Measurements from ENCODE around the gene RAET1G.
"Not testable (repeated sequence)": the region's sequence is repeated elsewhere in the genome, so short reads cannot be mapped to it uniquely, and the experiment has no call there.

The RAET1G gene

DNA sequence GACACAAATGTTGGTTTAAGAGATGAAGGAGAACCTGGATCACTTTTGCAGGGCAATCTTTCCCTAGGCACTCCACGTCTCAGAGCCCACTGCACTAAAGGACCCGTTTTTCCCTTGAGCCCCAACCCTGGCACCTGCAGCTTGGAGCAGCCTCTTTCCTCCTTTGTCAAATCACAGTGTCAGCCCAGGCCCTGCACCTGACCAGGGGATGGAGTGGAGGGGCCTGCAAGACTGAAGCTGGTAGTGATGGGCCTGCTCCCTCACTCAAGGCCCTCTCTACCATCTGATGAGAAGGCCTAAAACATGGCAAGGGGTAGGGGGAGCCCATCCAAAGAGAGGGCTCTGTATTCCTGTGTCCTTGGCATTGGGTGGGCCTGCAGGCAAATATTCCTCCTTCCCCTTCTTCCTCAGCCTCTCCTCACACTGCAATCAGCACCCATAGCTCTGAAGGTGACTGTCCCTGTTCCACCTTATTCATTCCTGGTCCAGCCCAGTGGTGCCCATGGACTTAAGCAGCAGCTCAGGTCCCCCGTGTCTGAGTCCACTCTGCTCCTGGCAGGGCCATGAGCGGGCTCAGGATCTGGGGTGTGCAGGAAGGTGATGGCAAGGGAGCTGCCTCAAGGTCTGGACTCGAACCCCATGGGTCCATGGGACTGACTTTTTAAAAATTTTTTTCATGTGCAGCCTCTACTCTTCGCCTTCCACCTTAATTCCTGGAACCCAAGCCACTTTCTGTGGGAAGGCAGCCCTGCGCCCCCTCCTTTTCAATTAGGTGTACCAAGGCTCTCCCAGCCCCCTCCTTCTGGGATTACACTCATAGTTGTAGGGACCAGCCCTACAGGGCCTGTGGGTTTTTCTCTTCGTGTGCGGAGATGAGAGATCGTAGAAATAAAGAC lies 6.7 kb downstream of the RAET1G start:
- DNase-seq (ENCODE audit: low read depth in 1 of 2, low spot score in 1 of 2) = no peak

DNA sequence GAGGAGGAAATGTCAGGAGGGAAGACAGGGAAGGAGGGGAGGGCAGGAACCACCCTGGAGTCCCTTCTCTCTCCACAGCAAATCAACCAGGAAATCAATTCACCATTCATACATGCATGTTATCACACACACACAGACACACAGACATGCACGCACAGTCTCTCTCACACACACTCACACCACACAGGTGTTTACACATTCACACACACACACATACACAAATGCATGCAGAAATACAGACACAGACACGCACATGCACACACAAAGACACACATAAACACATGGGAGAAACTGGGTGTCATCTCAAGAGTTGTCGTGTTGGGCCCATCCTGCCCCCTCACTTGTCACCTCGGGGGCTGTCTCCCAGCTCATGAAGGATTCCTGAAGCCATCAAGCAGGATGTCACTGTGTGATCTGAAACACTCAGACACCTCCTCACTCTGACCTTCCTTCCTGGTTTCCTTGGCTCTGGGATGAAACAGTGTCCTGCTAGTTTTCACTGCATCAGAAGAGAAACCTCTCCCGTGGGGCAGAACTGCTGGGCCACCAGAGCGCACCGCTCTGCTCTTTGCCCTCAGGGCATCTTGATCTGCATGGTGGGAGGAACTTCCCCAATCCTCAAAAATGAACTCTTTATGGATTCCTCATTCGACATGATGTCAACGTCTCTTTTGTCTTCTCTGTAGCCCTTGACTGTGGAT lies 9.2 kb downstream of the RAET1G start:
- no peak for DNase-seq (ENCODE audit: low read depth in 1 of 2, low spot score in 1 of 2)

DNA sequence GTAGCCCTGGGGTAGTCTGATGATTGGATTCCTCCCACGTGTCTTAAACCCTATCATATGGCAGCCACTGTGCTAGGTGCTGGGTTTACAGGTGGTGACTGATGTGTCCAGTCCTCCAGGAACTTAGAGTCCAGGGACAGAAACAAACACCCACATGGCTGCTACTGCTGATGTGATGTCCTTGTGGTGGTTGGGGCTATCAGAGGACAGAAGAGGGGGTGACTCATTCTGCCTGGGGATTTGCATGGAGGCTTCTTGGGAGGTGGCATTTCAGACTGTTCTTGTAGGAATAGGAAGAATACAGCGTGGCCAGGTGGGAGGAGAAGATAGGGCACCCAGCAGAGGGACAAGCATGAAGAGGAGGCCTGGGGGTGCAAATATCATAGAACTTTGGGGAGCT lies 9.8 kb downstream of the RAET1G start:
- DNase-seq (ENCODE audit: low read depth in 1 of 2, low spot score in 1 of 2) = no peak

DNA sequence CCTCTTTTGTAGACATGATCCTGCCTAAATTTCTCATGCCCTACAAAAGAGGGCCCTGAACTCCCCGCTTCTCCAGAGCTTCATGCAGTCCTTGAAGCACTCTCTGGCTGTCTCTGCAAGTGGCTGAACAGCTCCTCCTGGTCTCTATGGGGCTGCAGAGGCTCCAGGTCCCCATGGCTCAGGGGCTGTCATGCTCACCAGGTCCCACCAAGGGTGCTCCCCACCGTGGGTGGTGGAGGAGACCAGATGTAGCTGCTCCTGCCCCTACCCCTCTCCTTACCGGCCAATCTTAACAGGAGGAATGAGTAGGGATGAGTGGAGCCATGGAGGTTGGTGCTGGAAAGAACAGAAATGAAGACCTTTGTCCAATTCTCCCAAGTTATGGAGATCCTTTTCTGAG lies 10.2 kb downstream of the RAET1G start:
- DNase-seq (ENCODE audit: low read depth in 1 of 2, low spot score in 1 of 2) = not testable (repeated sequence)

DNA sequence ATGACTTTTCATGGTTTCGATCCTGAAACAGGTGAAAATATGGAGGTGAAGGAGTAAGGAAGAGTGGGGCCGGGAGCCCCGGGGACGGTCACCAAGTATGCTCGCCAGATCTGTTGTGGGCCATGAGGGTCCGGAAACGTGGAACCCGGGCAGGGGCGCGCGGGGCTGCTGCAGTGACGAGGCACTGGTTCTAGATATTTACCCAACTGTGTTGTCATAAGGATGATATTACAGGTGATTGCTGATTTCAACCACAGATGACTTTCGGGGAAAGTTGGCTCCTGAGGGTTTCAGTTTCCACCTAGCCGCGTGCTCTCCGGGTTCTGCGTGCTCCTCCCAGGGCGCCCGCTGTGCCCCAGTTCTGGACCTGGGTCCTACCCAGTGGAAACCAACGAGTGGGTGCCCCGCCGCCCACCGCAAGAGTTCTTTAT lies 12.2 kb downstream of the RAET1G start:
- DNase-seq (ENCODE audit: low read depth in 1 of 2, low spot score in 1 of 2) = no peak

DNA sequence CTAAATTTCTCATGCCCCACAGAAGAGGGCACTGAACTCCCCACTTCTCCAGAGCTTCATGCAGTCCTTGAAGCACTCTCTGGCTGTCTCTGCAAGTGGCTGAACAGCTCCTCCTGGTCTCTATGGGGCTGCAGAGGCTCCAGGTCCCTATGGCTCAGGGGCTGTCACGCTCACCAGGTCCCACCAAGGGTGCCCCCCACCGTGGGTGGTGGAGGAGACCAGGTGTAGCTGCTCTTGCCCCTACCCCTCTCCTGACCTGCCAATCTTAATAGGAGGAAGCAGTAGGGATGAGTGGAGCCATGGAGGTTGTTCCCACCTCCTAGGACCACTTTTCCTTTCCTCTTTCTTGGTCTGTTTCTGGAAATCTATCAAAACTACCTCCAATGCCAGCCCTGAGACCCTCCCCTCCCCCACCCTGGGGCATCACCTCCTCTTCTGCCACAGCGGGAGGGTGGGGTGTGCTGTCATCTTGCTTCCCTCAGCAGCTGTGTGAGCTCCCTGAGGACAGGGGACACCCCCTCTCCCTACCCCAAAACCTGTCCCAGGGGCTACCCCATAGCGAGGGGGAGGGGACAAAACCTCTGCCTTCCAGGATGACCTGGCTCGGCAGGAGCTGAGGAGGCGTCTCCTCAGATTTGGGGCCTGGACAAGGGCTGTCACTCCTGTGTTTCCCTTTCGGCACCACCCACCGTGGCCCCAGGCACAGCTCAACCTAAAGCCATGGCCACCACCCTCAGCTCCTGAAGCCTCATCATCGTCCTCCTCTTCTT lies 13.0 kb downstream of the RAET1G start:
- no peak for DNase-seq (ENCODE audit: low read depth in 1 of 2, low spot score in 1 of 2)

DNA sequence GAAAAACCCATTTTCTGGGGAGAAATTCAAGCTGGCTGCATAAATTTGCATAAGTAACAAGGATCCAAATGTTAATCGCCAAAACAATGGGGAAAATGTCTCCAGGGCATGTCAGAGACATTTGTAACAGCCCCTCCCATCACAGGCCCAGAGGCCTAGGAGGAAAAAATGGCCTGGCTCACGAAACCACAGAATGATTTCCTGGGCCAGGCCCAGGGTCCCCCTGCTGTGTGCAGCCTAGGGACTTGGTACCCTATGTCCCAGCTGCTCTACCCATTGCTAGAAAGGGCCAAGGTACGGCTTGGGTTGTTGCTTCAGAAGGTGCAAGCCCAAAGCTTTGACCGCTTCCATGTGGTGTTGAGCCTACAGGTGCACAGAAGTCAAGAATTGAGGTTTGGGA lies 14.4 kb downstream of the RAET1G start:
- DNase-seq (ENCODE audit: low read depth in 1 of 2, low spot score in 1 of 2) = not testable (repeated sequence)

DNA sequence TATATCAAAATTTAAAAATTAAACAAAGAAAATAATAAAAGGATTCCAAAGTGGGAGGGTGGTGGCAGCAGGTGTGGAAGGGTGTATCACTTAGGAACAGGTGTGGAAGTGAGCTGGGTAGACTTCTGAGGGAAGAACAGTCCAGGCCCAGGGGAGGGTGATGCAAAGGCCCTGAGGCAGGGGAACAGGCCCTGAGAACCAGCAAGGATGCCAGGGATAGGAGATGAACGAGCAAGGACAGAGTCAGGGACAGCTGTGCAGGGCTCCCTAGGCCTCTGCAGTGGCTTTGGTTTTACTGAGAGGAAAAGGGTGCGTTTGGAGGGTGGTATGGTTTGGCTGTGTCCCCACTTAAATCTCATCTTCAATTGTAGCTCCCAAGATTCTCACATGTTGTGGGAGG lies 15.6 kb downstream of the RAET1G start:
- DNase-seq (ENCODE audit: low read depth in 1 of 2, low spot score in 1 of 2) = no peak

DNA sequence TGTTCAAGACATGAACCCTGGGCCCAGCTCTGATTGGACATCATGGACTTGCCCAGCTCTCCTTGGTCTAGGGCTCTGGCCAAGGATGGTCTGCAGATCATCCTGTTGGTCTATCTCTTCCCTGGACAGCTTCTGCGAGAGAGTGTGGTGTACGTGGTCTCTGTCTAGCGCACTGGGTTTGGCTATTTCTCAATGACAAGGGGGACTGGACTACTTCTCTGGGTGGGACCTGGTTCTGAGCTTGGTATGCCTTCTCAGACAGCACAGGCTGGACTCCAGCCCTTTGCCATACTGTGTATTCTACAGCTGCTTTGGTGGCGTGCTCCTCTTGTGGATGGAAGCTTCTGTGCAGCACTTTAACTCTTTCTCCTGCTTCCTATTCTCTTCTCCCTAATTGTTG lies 16.5 kb downstream of the RAET1G start:
- no peak for DNase-seq (ENCODE audit: low read depth in 1 of 2, low spot score in 1 of 2)

DNA sequence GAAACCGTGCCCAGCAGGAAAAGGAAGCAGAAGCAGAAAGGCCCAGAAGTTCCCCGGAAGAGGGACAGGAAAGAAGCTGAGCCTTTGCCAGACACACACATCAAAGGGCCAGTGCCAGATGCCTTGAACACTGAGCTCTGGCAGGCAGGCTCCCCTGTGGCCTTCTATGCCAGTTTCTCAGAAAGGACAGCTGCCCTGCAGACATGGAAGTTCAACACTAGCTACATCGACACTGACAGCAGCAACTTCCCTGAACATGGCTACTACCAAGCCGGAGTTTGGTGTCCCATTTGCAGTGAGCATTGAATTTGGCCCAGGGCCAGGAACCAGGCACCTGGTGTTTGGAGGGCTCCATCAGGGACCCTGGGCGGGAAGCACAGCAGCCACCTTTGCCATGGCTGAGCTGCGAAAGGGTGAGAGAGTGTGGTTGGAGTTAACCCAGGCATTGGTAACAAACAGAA lies 17.0 kb downstream of the RAET1G start:
- no peak for DNase-seq (ENCODE audit: low read depth in 1 of 2, low spot score in 1 of 2)

DNA sequence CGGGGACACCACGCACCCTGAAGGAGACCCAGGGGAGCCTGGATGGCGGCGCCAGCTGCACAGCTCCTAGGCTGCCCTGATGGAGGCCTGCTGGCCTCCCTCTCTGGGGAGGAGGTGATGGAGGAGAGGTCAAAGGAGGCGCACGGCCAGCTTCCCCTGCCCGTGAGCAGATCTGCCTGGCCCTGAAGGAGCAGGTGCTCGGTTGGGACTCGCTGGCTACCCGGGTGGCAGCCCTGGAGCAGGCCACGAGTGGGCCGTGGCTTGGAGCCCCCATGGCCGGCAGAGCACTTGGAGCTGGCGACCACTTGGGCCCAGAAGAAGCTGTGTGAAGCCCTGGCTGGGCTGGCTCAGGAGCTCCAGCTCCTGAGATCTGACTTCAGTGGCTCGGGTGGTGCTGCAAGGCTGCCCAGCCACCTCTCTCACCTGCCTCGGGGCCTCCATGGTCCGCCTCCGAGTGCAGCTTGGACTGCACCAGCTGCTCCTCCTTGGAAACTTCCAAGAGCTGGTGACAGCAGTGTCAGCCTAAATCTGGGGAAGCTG lies 17.5 kb downstream of the RAET1G start:
- DNase-seq (ENCODE audit: low read depth in 1 of 2, low spot score in 1 of 2) = no peak

DNA sequence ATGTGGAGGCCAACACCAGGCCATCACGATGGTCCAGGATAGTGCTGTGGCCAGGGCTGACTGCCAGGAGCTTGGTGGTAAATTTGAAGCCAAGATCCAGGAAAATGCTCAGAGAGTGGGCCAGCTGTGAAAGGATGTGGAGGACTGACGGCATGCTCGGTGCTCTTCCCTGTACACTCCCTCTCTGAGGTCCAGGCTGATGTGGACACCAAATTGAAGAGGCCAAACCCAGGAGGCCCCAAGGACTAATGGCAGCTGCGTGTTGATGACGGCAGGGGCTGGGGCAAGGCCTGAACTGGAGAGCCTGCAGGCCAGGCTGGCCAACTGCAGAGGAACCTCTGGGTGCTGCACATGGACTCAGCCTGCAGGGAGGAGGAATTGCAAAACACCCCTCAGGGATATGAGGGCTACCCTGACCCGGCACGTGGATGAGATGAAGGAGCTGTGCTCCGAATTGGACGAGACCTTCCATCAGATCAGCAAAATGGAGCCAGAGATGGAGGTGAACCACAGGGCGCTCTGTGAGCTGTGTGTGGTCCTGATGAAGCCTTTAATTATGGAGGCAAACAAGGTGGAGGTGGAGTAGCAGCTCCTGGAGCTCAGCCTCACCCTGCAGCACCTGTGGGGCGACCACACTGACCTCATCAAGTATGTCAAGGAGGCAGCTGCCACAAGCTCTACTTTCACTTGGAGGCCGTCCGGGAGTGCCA lies 18.1 kb downstream of the RAET1G start:
- no peak for DNase-seq (ENCODE audit: low read depth in 1 of 2, low spot score in 1 of 2)

DNA sequence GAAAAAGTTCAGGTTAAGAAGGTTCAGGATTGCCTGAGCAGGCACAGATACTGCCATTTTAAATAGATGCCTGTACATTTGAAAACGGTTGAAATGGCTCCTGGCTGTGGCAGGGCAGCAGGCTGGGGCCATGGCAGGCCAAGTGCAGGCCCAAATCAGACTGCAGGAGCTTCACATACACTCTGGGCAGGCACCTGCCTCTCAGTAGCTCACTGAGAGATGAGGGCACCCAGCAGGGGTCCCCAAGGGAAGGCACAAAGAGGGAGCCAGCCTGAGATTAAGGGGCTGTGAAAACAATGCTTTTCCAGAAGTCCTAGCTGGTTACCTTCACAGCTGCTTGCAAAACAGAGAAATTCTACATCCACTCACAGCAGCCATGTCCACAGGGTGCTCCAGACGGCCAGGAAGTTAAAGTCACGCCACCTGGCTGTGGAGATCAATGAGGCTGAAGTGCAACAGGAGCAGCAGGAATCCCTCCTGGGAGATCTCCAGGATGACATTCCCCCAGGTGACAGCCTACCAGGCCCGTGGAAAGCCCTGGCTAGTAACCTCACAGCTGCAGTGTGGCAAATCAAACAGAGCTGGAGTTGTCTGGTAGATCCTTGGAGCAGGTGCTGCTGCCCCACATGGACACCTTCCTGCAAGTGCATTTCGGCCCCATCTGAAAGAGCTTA lies 18.8 kb downstream of the RAET1G start:
- no peak for DNase-seq (ENCODE audit: low read depth in 1 of 2, low spot score in 1 of 2)

DNA sequence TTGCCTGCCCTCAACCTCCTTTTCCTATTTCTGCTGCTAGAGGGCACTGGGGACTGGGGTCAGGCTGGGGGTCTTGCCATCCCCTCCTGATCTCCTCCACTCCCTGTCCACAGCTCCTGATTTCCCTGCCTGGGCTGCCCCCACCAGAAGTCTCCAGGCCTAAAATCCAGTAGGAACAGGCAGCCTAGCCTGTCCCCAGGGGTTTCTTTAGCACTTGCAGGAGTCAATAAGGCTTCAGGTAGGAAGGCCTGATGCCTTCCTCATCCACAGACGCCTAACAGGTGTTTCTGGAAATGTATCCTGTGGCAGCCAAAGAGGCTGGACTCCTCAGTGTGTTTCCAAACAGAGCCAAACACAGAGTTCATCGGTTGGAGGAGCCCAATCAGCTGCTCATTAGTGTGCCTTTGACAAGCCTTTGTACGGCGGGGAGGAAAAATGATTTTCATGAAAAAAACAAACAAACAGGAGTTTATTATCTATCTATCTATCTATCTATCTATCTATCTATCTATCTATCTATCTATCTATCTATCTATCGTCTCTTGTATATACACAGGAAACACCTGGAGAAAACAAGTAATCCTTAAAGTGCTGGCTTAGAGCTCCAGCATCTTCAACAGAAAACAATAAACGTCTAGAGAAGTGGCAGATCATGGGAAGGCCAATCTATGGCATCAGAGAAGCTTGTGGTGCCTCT lies 21.3 kb downstream of the RAET1G start:
- no peak for DNase-seq (ENCODE audit: low read depth in 1 of 2, low spot score in 1 of 2)

DNA sequence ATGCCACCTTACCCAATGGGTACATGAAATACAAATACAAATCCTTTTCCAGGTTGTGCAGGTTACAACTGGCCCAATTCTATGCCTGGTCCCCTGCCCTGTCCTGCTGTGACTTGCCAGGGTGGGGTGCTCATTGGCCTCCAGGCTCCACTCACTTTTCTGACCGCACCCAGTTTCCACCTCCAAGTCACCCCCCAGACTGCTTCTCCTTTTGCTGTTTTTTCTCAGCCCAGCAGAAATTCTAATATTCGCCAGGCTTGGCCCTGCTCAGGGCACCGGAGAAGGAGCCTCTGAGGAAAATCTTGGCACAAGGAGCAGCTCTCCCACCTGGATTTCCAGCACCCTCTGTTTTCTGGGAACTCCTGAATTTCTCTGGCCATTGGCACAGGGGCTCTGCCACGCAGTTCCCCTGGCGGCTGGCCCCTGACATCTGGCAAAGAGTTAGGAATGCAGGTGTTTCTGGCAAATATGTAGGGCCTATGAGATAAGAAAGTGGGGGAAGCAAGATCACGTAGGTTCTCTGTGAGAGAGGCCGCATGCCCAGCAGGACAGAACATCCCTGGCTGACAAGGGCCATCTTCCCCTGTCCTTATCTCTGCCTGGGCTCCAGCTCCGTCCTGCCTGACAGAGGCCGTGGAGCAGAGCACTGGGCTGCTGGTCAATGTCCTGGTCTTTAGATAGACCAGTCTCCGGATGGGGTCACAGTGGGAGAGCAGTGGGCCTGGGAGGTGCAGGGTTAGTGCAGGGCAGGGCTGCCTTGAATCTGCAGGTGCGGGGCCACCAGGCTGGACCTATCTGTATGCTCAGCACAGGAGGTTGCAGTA lies 22.1 kb downstream of the RAET1G start:
- DNase-seq (ENCODE audit: low read depth in 1 of 2, low spot score in 1 of 2) = no peak

DNA sequence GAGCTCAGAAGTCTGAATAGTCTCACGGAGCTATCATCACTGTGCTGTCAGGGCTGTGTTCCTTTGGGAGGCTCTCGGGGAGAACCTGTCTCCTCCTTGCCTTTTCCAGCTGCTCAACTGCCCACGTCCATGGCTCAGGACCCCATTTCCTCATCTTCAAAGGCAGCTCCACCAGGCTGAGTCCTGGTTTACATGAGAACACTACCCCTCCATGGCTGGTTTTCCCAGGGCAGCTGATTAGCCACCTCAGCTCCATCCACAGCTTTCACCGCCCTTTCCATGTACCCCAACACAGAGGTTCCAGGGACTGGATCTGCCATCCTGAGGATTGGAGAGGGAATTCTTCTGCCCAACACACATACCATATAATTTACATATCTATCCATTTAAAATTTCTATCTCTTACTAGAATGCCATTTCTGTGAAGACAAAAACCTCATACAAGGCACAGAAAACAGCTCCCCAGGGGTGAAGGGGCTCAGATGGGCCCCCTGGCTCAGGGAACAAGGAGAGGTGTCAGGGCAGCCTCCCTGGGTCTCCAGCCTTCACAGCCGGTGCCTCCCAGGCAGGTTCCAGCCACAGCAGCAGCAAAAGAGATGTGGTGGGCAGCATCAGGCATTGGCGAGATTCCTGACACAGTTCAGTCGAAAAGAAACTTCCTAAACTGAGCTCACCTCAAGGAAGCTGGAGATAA lies 22.8 kb downstream of the RAET1G start:
- no peak for DNase-seq (ENCODE audit: low read depth in 1 of 2, low spot score in 1 of 2)

DNA sequence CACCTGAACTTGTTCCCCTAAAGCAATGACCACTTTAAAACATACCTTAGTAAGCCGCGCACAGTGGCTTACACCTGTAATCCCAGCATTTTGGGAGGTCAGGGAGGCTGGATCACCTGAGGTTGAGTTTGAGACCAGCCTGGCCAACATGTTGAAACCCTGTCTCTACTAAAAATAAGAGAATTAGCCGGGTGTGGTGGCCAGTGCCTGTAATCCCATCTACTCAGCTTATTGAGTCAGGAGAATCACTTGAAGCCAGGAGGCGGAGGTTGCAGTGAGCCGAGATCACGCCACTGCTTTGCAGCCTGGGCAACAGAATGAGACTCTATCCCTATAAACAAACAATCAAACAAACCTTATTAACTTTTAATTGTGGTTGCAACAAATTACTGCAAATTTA lies 23.4 kb downstream of the RAET1G start:
- no peak for DNase-seq (ENCODE audit: low read depth in 1 of 2, low spot score in 1 of 2)

DNA sequence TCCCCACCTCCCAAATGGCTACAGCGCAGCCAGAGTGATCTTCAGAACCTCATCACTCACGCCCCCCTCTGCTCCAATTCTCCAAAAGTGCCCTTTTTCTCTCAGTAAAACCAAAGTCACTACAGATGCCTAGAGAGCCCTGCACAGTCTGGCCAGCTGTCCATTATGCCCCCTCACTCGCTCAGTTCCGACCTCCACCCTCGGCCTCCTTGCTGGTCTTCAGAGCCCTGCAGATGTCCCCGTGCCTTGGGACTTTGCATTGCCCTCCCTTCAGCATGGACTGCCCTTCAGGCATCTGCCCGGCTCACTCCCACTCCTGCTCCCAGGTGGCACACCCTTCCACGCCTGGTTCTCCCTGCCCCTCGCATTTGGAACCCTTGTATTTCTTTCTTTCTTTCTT lies 24.0 kb downstream of the RAET1G start:
- no peak for DNase-seq (ENCODE audit: low read depth in 1 of 2, low spot score in 1 of 2)

Measured in stimulated activated CD4-positive, alpha-beta T cell treated with anti-CD3 and anti-CD28 coated beads, Interleukin-15, amount 100 ng/mL, for 1 hour (primary cell).